ENCODE data around the gene KIRREL2.

Gene KIRREL2

GRCh38 chr19:35913589-35913988 is 56.9 kb downstream of the KIRREL2 start:
- in situ Hi-C loops (cut with MboI; ENCODE audit: low sequenced_read_pairs): no loop called here

GRCh38 chr19:35915443-35915842 is 58.7 kb downstream of the KIRREL2 start:
- in situ Hi-C loops (cut with MboI; ENCODE audit: low sequenced_read_pairs): no loop called here
